KOPT-K1 (cell line): ENCODE measurements around the gene NETO2.
"Not testable (repeated sequence)": the region's sequence is repeated elsewhere in the genome, so short reads cannot be mapped to it uniquely, and the experiment has no call there.

Experiments
- H3K27ac ChIP-seq: fragments of 200-600 bp; sonication (generic); 2 replicates; pipeline ENCODE4 v1.5.1; 2016; ENCODE audit warnings: antibody characterized with exemption, mild to moderate bottlenecking, low read depth, low read length; ENCODE audit not compliant: poor library complexity, severe bottlenecking
- H3K36me3 ChIP-seq: fragments of 200-600 bp; sonication (generic); 2 replicates; pipeline ENCODE4 v1.5.1; 2017; ENCODE audit warnings: antibody characterized with exemption, mild to moderate bottlenecking, low read length, moderate library complexity; ENCODE audit not compliant: insufficient read depth
- H3K9me3 ChIP-seq: fragments of 200-600 bp; sonication (generic); 2 replicates; pipeline ENCODE4 v1.5.1; 2017; ENCODE audit warnings: antibody characterized with exemption, low read length, mild to moderate bottlenecking; ENCODE audit not compliant: insufficient read depth, poor library complexity, severe bottlenecking

Gene NETO2

DNA sequence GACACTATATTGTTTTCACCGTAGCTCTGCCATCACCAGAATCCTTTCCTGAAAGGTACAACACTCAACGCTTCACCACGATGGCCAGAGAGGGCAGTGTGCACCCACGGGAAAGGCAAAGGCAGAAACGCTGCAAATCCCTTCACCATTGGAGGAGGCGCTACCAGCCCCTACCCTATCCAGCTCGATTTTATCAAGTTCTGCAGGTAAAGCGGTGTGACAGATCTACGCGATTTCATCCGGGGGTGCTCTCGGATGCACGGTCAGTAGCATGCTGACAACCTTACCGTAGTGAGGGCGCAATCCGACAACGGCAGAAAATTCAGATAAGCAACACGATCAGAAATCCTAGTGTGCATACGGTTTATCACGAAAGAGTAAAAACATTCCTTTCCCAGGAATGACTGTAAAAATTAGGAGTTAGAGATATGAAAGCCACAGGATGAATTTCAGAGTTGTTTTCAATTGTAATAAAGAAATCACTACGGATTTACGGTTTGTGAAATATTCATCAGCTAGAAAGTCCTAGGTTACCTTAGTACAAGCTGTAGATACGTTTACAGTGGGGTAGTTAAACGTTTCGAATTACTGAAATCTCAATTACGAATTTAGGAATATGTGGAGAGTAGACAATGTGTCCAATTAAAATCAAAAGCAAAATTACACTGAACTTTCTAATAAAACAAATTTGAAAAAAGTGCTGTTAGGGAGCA, 1.8 kb downstream of the NETO2 start:
- H3K36me3 ChIP-seq = no peaks in the 10 kb centered on the region
- no peaks in the 10 kb centered on the region for H3K9me3 ChIP-seq
- peak overlapping the region; percentile 63 for H3K27ac ChIP-seq

- Histone ChIP-seq H3K9me3 (no peaks in the 10 kb centered on the region), H3K36me3 (no peaks in the 10 kb centered on the region), H3K27ac (no peak overlapping the region)
Measured at GRCh38 chr16:47140686-47141085, 3.1 kb downstream of the NETO2 start.

DNA sequence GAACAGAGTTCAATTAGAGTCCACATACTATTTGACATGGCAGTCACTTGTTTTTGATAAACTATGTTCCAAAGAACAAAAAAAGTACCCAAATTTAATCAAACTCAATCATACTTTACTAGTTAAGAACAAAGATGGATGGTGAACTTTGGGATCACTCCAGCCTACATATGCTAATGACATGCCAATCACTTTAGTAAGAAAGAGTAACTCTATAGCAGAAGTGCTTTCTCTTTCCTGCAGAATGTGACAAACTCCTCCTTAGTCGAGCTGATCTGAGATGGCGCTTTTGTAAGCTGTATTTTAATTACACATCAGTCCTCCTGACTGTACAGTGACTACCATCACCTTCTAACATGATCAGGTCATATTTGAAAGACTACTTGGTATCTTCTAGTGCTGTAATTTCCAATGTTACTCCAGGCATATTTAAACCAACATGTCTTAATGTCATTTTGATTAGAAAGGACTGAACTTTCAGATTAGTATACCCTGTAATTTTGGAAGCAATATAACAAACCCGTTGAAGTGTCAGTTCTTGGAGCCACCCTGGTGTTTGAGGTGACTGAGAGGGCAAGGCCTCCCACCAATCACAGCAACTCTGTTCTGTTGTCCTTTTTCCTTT, 4.1 kb downstream of the NETO2 start:
- H3K27ac ChIP-seq = peak overlapping the region; percentile 1
- no peaks in the 10 kb centered on the region for H3K9me3 ChIP-seq
- H3K36me3 ChIP-seq = no peaks in the 10 kb centered on the region

GRCh38 chr16:47137925-47138324, 5.8 kb downstream of the NETO2 start:
- H3K36me3 ChIP-seq, H3K27ac ChIP-seq: not testable (repeated sequence)

GRCh38 chr16:47136099-47136842, 7.5 kb downstream of the NETO2 start:
- no peaks in the 10 kb centered on the region for H3K9me3 ChIP-seq
- no peaks in the 10 kb centered on the region for H3K36me3 ChIP-seq
- no peak overlapping the region for H3K27ac ChIP-seq

More at GRCh38 chr16:47137925-47138324, 5.8 kb downstream of the NETO2 start:
- not testable (repeated sequence) for H3K9me3 ChIP-seq

DNA sequence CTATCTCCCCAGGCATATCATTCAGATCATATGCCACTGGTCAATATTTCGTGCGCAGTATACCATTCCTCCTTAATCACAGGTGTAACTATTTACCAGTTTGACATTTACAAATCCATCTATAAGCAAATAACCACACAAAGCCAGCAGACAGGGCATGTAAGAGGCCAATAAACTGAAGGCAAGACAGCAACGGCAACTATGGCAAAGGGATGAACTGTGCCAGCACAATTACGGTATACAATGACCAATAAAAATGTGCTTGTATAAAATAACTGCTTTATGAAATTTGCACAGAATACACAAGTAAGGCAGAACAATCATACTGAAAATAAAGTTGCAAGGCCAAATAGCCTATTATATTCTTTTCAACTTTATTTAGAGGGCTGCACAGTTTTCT, 9.2 kb downstream of the NETO2 start:
- H3K9me3 ChIP-seq = no peaks in the 10 kb centered on the region
- H3K27ac ChIP-seq = no peak overlapping the region
- H3K36me3 ChIP-seq = no peaks in the 10 kb centered on the region

- Histone ChIP-seq H3K27ac (no peak overlapping the region), H3K36me3 (peaks cover 12% of the 10 kb centered on the region; the same call in 1 of the 2 replicates), H3K9me3 (no peaks in the 10 kb centered on the region)
Measured at GRCh38 chr16:47132308-47132707, 11.4 kb downstream of the NETO2 start.

DNA sequence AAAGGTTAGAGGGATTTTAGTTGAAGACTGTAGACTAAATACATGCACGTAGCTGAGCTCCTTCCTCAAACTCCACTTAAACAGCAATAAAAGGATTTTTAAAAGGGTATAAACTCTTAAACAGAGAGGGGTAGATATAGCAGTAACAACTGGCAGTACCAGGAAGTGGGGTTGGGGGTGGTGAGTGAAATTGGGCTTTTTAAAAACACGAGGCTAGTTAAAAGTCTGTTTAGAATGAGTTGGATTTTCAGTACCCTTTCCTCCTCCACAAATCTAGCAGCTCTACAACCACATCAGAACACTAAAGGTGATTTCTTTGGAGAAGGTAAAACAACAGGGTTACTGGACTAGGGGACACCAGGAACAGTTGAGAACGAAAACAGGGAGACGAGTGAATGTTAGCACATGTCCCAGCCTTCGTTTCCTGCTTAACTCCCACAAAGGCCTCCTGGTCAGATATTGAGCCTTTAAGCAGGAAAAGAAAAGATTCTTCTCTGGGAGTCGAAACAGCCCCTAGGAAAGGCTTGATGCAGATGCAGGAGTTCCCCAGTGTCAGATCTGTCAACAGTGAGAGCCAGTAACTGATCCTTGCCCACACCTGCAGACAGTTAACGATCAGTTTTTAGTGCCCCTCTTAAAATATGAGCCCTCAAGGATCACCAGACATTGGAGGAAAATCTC, 13.8 kb downstream of the NETO2 start:
- Histone ChIP-seq H3K36me3 (peaks cover 21% of the 10 kb centered on the region), H3K27ac (peak overlapping the region; percentile 76), H3K9me3 (no peaks in the 10 kb centered on the region)

GRCh38 chr16:47127541-47127940, 16.2 kb downstream of the NETO2 start:
- Histone ChIP-seq H3K27ac (no peak overlapping the region), H3K36me3 (peaks cover 29% of the 10 kb centered on the region), H3K9me3 (no peaks in the 10 kb centered on the region)

- Histone ChIP-seq H3K27ac (no peak overlapping the region), H3K9me3 (no peaks in the 10 kb centered on the region), H3K36me3 (peaks cover 47% of the 10 kb centered on the region)
Measured at GRCh38 chr16:47125757-47126156, 18.0 kb downstream of the NETO2 start.

DNA sequence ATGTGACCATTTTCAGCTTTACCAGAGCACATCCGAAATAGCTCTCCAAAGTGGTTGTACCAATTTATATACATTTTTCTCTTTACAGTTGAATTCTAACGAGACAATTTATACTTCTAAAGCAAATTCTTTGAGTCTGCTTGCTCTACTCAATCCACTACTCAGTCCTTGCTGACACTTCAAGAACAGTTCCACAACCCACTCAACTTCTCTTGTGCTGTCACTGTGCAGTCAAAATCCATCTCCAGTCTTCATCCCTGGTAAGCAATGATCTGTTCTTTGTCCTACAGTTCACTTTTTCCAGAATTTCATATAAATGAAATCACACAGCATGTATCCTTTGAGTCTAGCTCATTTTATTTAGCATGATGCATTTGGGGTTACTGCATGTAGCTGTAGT, 30.6 kb downstream of the NETO2 start:
- H3K36me3 ChIP-seq = peaks cover 49% of the 10 kb centered on the region
- peak overlapping the region; percentile 44 for H3K27ac ChIP-seq
- no peaks in the 10 kb centered on the region for H3K9me3 ChIP-seq

DNA sequence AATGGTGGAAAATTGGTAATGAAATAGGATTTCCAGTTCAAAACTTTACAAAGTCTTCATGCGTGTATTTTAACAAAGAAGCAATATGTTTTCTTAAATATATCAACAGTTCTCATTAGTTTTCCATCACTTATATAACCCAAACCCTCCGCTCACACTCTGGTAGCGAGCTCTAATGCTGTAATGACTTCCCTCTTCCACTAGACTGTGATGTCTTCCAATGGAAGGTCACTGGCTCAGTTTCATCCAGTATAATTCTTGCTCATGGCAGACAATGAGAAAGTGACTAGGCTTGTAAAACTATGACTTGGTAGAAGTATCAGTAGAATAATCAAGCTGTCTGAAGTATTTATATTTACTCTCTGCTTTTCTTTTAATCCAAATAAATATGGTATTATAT, 32.8 kb downstream of the NETO2 start:
- no peaks in the 10 kb centered on the region for H3K9me3 ChIP-seq
- no peak overlapping the region for H3K27ac ChIP-seq
- peaks cover 55% of the 10 kb centered on the region for H3K36me3 ChIP-seq

DNA sequence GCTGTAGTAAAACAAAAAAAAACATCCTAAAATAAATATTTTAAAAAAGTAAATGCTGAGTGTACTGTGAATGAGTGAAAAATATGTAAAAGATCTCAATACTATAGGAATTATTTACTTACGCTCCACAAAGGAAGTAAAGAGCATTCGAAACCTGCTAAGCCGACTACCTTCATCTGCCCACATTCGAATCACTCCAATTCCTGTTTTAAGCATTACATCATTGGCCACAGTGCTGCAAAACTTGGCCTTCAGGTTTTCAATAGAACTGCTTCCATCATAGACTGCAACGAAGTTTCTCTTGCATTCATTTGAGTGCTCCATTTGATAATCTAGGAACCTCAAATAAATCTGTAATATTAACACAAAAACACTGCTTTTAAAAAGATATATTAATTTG, 34.4 kb downstream of the NETO2 start:
- peaks cover 59% of the 10 kb centered on the region for H3K36me3 ChIP-seq
- no peaks in the 10 kb centered on the region for H3K9me3 ChIP-seq
- no peak overlapping the region for H3K27ac ChIP-seq

DNA sequence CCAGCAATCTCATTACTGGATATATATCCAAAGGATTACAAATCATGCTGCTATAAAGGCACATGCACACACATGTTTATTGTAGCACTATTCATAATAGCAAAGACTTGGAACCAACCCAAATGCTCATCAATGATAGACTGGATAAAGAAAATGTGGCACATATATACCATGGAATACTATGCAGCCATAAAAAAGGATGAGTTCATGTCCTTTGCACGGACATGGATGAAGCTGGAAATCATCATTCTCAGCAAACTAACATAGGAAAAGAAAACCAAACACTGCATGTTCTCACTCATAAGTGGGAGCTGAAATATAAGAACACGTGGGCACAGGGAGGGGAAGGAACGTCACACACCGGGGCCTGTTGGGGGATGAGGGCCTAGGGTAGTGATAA, 40.8 kb downstream of the NETO2 start:
- H3K9me3 ChIP-seq, H3K27ac ChIP-seq: not testable (repeated sequence)
- H3K36me3 ChIP-seq = peaks cover 51% of the 10 kb centered on the region

DNA sequence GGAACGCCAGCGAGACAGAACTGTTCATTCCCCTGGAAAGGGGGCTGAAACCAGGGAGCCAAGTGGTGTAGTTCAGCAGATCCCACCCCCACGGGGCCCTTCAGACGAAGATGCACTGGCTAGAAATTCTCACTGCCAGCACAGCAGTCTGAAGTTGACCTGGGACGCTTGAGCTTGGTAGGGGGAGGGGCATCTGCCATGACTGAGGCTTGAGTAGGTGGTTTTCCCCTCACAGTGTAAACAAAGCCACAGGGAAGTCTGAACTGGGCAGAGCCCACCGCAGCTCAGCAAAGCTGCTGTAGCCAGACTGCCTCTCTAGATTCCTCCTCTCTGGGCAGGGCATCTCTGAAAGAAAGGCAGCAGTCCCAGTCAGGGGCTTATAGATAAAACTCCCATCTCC, 46.6 kb downstream of the NETO2 start:
- H3K9me3 ChIP-seq, H3K27ac ChIP-seq: not testable (repeated sequence)
- peaks cover 34% of the 10 kb centered on the region for H3K36me3 ChIP-seq
